Endodermal cell (in vitro differentiated cells): ENCODE results near the gene RCN2. TPM values are rescaled to one million over a fixed set of nuclear protein-coding genes. Genes with fewer than 3 reads are reported as not detected.

ENCODE experiments used
- DNase-seq: peaks from one replicate; pipeline ENCODE4 v3.0.0-alpha.2; 2017
- H3K27ac ChIP-seq: 2 replicates; pipeline ENCODE4 v1.5.1; 2013; ENCODE audit warnings: mild to moderate bottlenecking, low read depth, low read length, moderate library complexity
- H3K27me3 ChIP-seq: 2 replicates; pipeline ENCODE4 v1.6.1; 2013; ENCODE audit warnings: mild to moderate bottlenecking, low read length, moderate library complexity; ENCODE audit not compliant: insufficient read depth, control insufficient read depth, poor library complexity, severe bottlenecking
- H3K36me3 ChIP-seq: 2 replicates; pipeline ENCODE4 v1.7.0; 2013; ENCODE audit warnings: mild to moderate bottlenecking, low read length, moderate library complexity; ENCODE audit not compliant: control insufficient read depth, insufficient read depth
- H3K4me1 ChIP-seq: one replicate; pipeline ENCODE4 v1.7.0; 2013; ENCODE audit warnings: low read length; ENCODE audit not compliant: control insufficient read depth, insufficient read depth
- H3K4me3 ChIP-seq: 2 replicates; pipeline ENCODE4 v1.5.1; 2013; ENCODE audit warnings: mild to moderate bottlenecking, low read length, moderate library complexity
- H3K9ac ChIP-seq: 2 replicates; pipeline ENCODE4 v1.6.1; 2013; ENCODE audit warnings: mild to moderate bottlenecking, low read length, moderate library complexity; ENCODE audit not compliant: poor library complexity, severe bottlenecking; ENCODE audit errors: extremely low read depth
- H3K9me3 ChIP-seq: 2 replicates; pipeline ENCODE4 v1.6.1; 2013; ENCODE audit warnings: mild to moderate bottlenecking, low read length, moderate library complexity; ENCODE audit not compliant: control insufficient read depth
- H3K27ac Mint-ChIP-seq: 2 replicates; pipeline ENCODE4 v1.8.0; 2020; ENCODE audit warnings: mixed read lengths
- H3K27me3 Mint-ChIP-seq: 2 replicates; pipeline ENCODE4 v1.8.0; 2021; ENCODE audit warnings: mild to moderate bottlenecking, mixed read lengths; ENCODE audit not compliant: insufficient read depth
- H3K36me3 Mint-ChIP-seq: 2 replicates; pipeline ENCODE4 v1.8.0; 2020; ENCODE audit warnings: low read depth, mixed read lengths
- H3K4me1 Mint-ChIP-seq: 2 replicates; pipeline ENCODE4 v1.8.0; 2020; ENCODE audit warnings: mixed read lengths
- H3K4me3 Mint-ChIP-seq: 2 replicates; pipeline ENCODE4 v1.8.0; 2020; ENCODE audit warnings: mild to moderate bottlenecking, moderate library complexity, mixed read lengths
- H3K9me3 Mint-ChIP-seq: 2 replicates; pipeline ENCODE4 v1.8.0; 2020; ENCODE audit warnings: mild to moderate bottlenecking, mixed read lengths
- WGBS, 2 experiments: methylation state at CpG; one replicate each; pipeline versions ENCODE4 v1.1.5 to v1.1.7; 2013; ENCODE audit warnings: missing lambda C conversion rate in 2 of 2, mixed read lengths in 1 of 2; ENCODE audit not compliant: insufficient coverage in 1 of 2, insufficient read length in 1 of 2; 5-methylcytosine and 5-hydroxymethylcytosine counted together
- total RNA-seq, 2 donors: library from RNA; stranded (reverse); fragmentation: NEBNext Ultra II Directional in 1 of 2; extraction: Animal tissue kit (Norgen Biotek cat#: 25700) in 1 of 2; gene quantifications; 2 replicates in 1 of 2; 3 replicates in 1 of 2; pipeline ENCODE4 v1.2.1, GENCODE V29; 2021
- TF ChIP-seq, protein P1 (sequence below): fragments of 200-600 bp; sonication (generic); conservative IDR thresholded peaks from 2 replicates; pipeline ENCODE4 v1.5.0; 2021; ENCODE audit warnings: antibody characterized with exemption, mild to moderate bottlenecking

Gene RCN2
- total RNA-seq, 2 donors from 2014 or later, result 151 to 165 TPM

DNA sequence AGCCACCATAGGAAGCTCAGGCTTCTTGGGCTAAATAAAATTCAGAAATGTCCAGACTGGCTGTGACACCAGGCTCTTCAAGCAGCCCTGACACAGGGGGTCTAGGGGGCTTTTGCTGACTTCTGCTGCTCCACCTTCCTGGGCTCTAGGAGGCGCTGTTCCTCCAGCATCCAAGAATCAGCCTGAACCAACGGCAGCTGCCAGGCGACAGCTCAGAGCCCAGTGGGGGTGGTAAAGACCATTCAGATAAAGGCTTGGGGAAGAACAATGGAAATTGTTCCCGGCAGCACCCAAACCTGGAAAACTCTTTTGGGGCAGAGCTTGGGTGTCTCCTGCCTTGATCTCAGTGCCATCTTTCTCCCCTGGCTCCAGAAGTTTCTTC lies 41.8 kb downstream of the RCN2 start:
- Histone ChIP-seq H3K27ac (no peak overlapping the region), H3K4me3 (peak overlapping the region; percentile 54), H3K4me1 (peaks cover 11% of the 10 kb centered on the region), H3K9ac (no peak overlapping the region), H3K36me3 (no peaks in the 10 kb centered on the region), H3K9me3 (no peaks in the 10 kb centered on the region), H3K27me3 (no peaks in the 10 kb centered on the region)
- Mint-ChIP-seq H3K27me3 (peaks cover 4% of the 10 kb centered on the region), H3K4me3 (peak overlapping the region; percentile 29), H3K27ac (peak overlapping the region; percentile 63), H3K36me3 (no peaks in the 10 kb centered on the region), H3K9me3 (peaks cover 1% of the 10 kb centered on the region), H3K4me1 (peaks cover 9% of the 10 kb centered on the region)
- peak; percentile 94 for DNase-seq
- 0 to 2% methylated on average over 2 to 4 of the region's 4 CpGs for WGBS, 2 experiments
- TF ChIP-seq, protein P1, sequence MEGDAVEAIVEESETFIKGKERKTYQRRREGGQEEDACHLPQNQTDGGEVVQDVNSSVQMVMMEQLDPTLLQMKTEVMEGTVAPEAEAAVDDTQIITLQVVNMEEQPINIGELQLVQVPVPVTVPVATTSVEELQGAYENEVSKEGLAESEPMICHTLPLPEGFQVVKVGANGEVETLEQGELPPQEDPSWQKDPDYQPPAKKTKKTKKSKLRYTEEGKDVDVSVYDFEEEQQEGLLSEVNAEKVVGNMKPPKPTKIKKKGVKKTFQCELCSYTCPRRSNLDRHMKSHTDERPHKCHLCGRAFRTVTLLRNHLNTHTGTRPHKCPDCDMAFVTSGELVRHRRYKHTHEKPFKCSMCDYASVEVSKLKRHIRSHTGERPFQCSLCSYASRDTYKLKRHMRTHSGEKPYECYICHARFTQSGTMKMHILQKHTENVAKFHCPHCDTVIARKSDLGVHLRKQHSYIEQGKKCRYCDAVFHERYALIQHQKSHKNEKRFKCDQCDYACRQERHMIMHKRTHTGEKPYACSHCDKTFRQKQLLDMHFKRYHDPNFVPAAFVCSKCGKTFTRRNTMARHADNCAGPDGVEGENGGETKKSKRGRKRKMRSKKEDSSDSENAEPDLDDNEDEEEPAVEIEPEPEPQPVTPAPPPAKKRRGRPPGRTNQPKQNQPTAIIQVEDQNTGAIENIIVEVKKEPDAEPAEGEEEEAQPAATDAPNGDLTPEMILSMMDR, result peak; percentile 98

DNA sequence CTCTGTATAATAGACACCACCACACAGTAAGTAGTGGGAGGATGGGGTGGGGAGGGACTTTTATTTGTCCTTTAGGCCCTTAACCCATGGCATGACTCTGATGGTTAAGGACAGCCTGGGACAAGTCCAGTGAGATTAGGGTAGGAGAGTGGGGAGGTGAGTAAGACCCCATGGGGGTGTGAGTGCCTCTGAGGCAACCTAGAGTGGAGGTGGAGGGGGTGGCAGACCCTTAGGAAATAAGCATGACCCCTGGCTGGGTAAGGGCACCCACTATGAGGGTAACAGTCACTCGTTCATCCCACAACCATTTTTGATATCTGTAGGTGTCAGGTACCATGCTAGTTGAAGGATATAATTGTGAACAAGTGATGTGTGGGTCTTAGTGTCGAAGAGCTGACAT lies 42.4 kb downstream of the RCN2 start:
- H3K27ac Mint-ChIP-seq, result peak overlapping the region; percentile 63
- DNase-seq, result no peak
- H3K36me3 Mint-ChIP-seq, result no peaks in the 10 kb centered on the region

DNA sequence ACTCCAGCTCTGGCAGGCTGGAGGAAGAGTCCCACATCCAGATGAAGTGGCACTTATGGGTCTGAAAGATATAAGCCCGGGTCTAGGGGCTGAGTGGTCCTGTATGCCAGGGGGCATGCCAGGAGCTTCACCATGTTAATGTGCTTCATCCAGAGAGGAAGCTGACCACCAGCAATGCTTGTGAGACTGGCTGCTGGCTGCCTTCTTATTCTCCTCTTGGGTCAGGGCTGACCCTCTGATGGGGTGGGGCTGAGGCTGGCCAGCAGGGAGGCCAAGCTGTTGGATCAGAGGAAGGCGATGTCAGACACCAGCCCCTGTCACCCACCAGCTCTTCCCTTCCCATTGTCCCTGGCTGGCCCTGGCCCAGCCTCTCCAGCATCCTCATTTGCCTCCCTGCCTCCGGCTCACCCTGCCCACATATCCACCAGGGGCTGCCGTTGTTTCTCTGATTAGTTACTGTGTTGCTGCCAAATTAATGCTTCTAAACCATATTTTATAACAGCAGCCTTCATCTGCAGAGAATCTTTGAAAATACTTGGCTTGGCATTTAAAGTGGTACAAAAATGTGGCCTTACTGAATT lies 43.0 kb downstream of the RCN2 start:
- TF ChIP-seq, protein P1, result no peak

More for the DNA sequence above, 42.4 kb downstream of the RCN2 start:
- Mint-ChIP-seq H3K4me1 (peaks cover 9% of the 10 kb centered on the region), H3K9me3 (peaks cover 4% of the 10 kb centered on the region), H3K4me3 (peak overlapping the region; percentile 29), H3K27me3 (peaks cover 2% of the 10 kb centered on the region)
- H3K9me3 ChIP-seq, result no peaks in the 10 kb centered on the region
- H3K27me3 ChIP-seq, result no peaks in the 10 kb centered on the region
- TF ChIP-seq, protein P1, result no peak
- peak overlapping the region; percentile 54 for H3K4me3 ChIP-seq
- no peak overlapping the region for H3K9ac ChIP-seq
- peaks cover 11% of the 10 kb centered on the region for H3K4me1 ChIP-seq
- no peaks in the 10 kb centered on the region for H3K36me3 ChIP-seq
- no peak overlapping the region for H3K27ac ChIP-seq
- 90 to 98% methylated on average over 1 to 2 of the region's 2 CpGs for WGBS, 2 experiments

More for the DNA sequence above, 43.0 kb downstream of the RCN2 start:
- H3K4me1 Mint-ChIP-seq, result peaks cover 9% of the 10 kb centered on the region
- no peak overlapping the region for H3K27ac Mint-ChIP-seq
- peaks cover 4% of the 10 kb centered on the region for H3K9me3 Mint-ChIP-seq
- H3K36me3 Mint-ChIP-seq, result no peaks in the 10 kb centered on the region
- Histone ChIP-seq H3K9me3 (no peaks in the 10 kb centered on the region), H3K27me3 (no peaks in the 10 kb centered on the region), H3K4me3 (no peak overlapping the region), H3K27ac (no peak overlapping the region), H3K36me3 (no peaks in the 10 kb centered on the region), H3K4me1 (peaks cover 11% of the 10 kb centered on the region), H3K9ac (no peak overlapping the region)
- no peak overlapping the region for H3K4me3 Mint-ChIP-seq
- peak; percentile 38 for DNase-seq
- H3K27me3 Mint-ChIP-seq, result peaks cover 2% of the 10 kb centered on the region
- WGBS, 2 experiments, result 90 to 98% methylated on average over 4 of the region's 4 CpGs
